Measurements from ENCODE around the gene EVC. TPM values are rescaled to one million over a fixed set of nuclear protein-coding genes. Genes with fewer than 3 reads are reported as not detected.

EVC gene
- total RNA-seq, 1 experiment from 2014 or later = not detected

- no peak for DNase-seq
- CTCF ChIA-PET = no interaction called here
- Mint-ChIP-seq H3K36me3 (ENCODE audit: insufficient read depth, unreplicated experiment) (no peaks in the 10 kb centered on the region), H3K4me3 (ENCODE audit: low read depth, unreplicated experiment) (no peak overlapping the region), H3K4me1 (ENCODE audit: low read depth, unreplicated experiment) (no peaks in the 10 kb centered on the region), H3K27me3 (ENCODE audit: unreplicated experiment) (no peaks in the 10 kb centered on the region), H3K9me3 (ENCODE audit: low read depth, unreplicated experiment) (peaks cover 3% of the 10 kb centered on the region), H3K27ac (ENCODE audit: unreplicated experiment) (no peak overlapping the region)
- no TSS peak for BruUV-seq (replicated peaks)
- intact Hi-C loops (cut with micrococcal nuclease; ENCODE audit: unreplicated experiment) = no loop called here
- TF ChIP-seq, protein P1, sequence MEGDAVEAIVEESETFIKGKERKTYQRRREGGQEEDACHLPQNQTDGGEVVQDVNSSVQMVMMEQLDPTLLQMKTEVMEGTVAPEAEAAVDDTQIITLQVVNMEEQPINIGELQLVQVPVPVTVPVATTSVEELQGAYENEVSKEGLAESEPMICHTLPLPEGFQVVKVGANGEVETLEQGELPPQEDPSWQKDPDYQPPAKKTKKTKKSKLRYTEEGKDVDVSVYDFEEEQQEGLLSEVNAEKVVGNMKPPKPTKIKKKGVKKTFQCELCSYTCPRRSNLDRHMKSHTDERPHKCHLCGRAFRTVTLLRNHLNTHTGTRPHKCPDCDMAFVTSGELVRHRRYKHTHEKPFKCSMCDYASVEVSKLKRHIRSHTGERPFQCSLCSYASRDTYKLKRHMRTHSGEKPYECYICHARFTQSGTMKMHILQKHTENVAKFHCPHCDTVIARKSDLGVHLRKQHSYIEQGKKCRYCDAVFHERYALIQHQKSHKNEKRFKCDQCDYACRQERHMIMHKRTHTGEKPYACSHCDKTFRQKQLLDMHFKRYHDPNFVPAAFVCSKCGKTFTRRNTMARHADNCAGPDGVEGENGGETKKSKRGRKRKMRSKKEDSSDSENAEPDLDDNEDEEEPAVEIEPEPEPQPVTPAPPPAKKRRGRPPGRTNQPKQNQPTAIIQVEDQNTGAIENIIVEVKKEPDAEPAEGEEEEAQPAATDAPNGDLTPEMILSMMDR (IDR thresholded peaks at IDR 0.05; ENCODE audit: unreplicated experiment) = no peak
These were observed 25.7 kb upstream of the EVC start for GRCh38 chr4:5685296-5685695.

DNA sequence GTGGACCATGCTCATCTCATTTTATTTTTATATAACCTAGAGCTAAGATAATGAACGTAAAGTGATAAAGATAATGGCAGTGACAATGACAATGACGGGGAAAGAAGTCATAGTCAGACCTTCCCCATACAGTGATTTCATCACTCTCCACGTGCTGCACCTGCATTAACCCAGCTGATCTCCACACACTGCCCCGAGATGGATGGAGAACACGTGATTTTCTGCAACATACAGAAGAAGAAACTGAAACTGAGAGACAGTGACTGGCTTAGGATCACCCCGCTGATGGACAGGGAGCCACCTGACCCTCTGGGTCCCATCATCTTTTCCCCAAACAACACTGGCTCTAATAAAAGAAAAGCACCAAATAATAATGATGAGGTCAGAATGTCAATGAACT lies 24.7 kb upstream of the EVC start:
- CTCF ChIA-PET = no interaction called here
- H3K4me3 Mint-ChIP-seq (ENCODE audit: low read depth, unreplicated experiment) = no peak overlapping the region
- no peaks in the 10 kb centered on the region for H3K36me3 Mint-ChIP-seq (ENCODE audit: insufficient read depth, unreplicated experiment)
- DNase-seq = no peak
- BruUV-seq (replicated peaks) = no TSS peak
- peaks cover 3% of the 10 kb centered on the region for H3K9me3 Mint-ChIP-seq (ENCODE audit: low read depth, unreplicated experiment)
- intact Hi-C loops (cut with micrococcal nuclease; ENCODE audit: unreplicated experiment) = no loop called here
- no peaks in the 10 kb centered on the region for H3K4me1 Mint-ChIP-seq (ENCODE audit: low read depth, unreplicated experiment)
- TF ChIP-seq, protein P1 (IDR thresholded peaks at IDR 0.05; ENCODE audit: unreplicated experiment) = no peak
- no peaks in the 10 kb centered on the region for H3K27me3 Mint-ChIP-seq (ENCODE audit: unreplicated experiment)
- no peak overlapping the region for H3K27ac Mint-ChIP-seq (ENCODE audit: unreplicated experiment)

- Mint-ChIP-seq H3K9me3 (ENCODE audit: low read depth, unreplicated experiment) (peaks cover 10% of the 10 kb centered on the region), H3K4me3 (ENCODE audit: low read depth, unreplicated experiment) (no peak overlapping the region), H3K4me1 (ENCODE audit: low read depth, unreplicated experiment) (no peaks in the 10 kb centered on the region), H3K36me3 (ENCODE audit: insufficient read depth, unreplicated experiment) (no peaks in the 10 kb centered on the region), H3K27ac (ENCODE audit: unreplicated experiment) (no peak overlapping the region), H3K27me3 (ENCODE audit: unreplicated experiment) (no peaks in the 10 kb centered on the region)
- TF ChIP-seq, protein P1 (IDR thresholded peaks at IDR 0.05; ENCODE audit: unreplicated experiment) = no peak
- CTCF ChIA-PET = no interaction called here
- BruUV-seq (replicated peaks) = no TSS peak
- no peak for DNase-seq
- intact Hi-C loops (cut with micrococcal nuclease; ENCODE audit: unreplicated experiment) = no loop called here
These were observed 21.9 kb upstream of the EVC start for GRCh38 chr4:5689065-5689464.

DNA sequence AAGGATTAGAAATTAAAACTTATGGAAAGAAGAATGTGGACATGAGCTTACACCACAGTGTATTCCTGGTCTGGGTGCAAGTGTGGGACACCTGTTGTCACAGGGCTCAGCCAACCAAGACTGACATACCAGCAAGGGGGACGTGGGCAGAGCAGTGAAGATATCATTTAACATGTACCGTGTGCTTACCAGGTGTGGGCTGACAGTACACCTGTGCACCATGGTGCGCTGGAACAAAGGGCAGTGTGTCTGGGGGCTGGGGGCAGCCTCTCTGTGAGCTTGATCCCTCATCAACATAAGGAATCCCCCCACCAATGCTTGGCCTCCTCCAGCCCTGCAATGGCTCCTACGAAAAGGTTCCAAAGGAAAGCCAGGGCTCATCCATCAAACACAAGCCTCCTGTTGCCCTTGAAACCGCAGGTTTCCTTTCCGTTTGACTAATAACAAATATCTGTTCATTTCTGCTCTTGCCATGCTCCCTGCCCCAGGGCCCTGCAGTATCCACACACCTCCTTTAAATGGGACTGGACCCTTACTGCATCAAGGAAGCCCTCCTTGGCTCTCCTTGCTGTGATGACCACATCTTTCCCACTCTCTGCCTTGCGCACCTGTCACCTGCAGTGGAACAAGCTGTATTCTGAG lies 19.4 kb upstream of the EVC start:
- no TSS peak for BruUV-seq (replicated peaks)
- Mint-ChIP-seq H3K27me3 (ENCODE audit: unreplicated experiment) (no peaks in the 10 kb centered on the region), H3K4me1 (ENCODE audit: low read depth, unreplicated experiment) (no peaks in the 10 kb centered on the region), H3K4me3 (ENCODE audit: low read depth, unreplicated experiment) (no peak overlapping the region), H3K36me3 (ENCODE audit: insufficient read depth, unreplicated experiment) (no peaks in the 10 kb centered on the region), H3K27ac (ENCODE audit: unreplicated experiment) (no peak overlapping the region), H3K9me3 (ENCODE audit: low read depth, unreplicated experiment) (peaks cover 7% of the 10 kb centered on the region)
- CTCF ChIA-PET = no interaction called here
- DNase-seq = no peak
- intact Hi-C loops (cut with micrococcal nuclease; ENCODE audit: unreplicated experiment) = no loop called here
- TF ChIP-seq, protein P1 (IDR thresholded peaks at IDR 0.05; ENCODE audit: unreplicated experiment) = no peak

Measured in Calu3 (cell line).